Tibial nerve (tissue), 4 donors: ENCODE measurements around the gene PAK3. TPM values are rescaled to one million over a fixed set of nuclear protein-coding genes. Genes with fewer than 3 reads are reported as not detected.

Experiments
- DNase-seq, 2 donors: peaks; one replicate each; pipeline ENCODE4 v3.0.0-alpha.2; 2019; ENCODE audit warnings: low spot score in 2 of 2
- H3K27ac ChIP-seq, 4 donors: fragments of 200-600 bp; sonication (generic) in 3 of 4; one replicate each; pipeline ENCODE4 v1.5.1; 2017 to 2019; ENCODE audit warnings: mild to moderate bottlenecking in 1 of 4
- H3K27me3 ChIP-seq, 2 donors: fragments of 200-600 bp; sonication (generic) in 1 of 2; one replicate each; pipeline versions ENCODE4 v1.5.1 to v1.6.0; 2017 to 2019
- H3K36me3 ChIP-seq, 3 donors: fragments of 200-600 bp; sonication (generic); one replicate each; pipeline ENCODE4 v1.5.1; 2018 to 2019
- H3K4me1 ChIP-seq, 4 donors: fragments of 200-600 bp; sonication (generic) in 3 of 4; one replicate each; pipeline ENCODE4 v1.5.1; 2017 to 2019
- H3K4me3 ChIP-seq, 4 donors: fragments of 200-600 bp; sonication (generic) in 3 of 4; one replicate each; pipeline ENCODE4 v1.5.1; 2017 to 2019; ENCODE audit warnings: mild to moderate bottlenecking in 1 of 4, moderate library complexity in 1 of 4
- H3K9me3 ChIP-seq, 4 donors: fragments of 200-600 bp; sonication (generic) in 3 of 4; one replicate each; pipeline ENCODE4 v1.5.1; 2017 to 2019
- CTCF ChIP-seq, 5 experiments: fragments of 200-600 bp in 3 of 5; fragments of 450-650 bp in 2 of 5; sonication (generic) in 3 of 5; IDR thresholded peaks; one replicate each; pipeline ENCODE4 v1.5.1; 2016 to 2019; ENCODE audit warnings: antibody characterized with exemption in 5 of 5, mild to moderate bottlenecking in 3 of 5, moderate library complexity in 2 of 5
- EP300 ChIP-seq, 2 donors: sonication (generic); formaldehyde crosslinking; IDR thresholded peaks; one replicate each; pipeline ENCODE4 v1.6.1; 2017; ENCODE audit warnings: antibody characterized with exemption in 2 of 2, mild to moderate bottlenecking in 1 of 2
- POLR2A ChIP-seq, 2 donors: fragments of 450-650 bp; IDR thresholded peaks; one replicate each; pipeline ENCODE4 v1.6.1; 2017; ENCODE audit warnings: antibody characterized with exemption in 2 of 2, mild to moderate bottlenecking in 2 of 2, moderate library complexity in 2 of 2
- WGBS, 2 donors: methylation state at CpG; one replicate each; pipeline ENCODE4 v1.1.5; 2018; 5-methylcytosine and 5-hydroxymethylcytosine counted together
- total RNA-seq, 4 donors: library from RNA; depleted of rRNA; stranded (reverse); fragments of >200 nt; gene quantifications; one replicate each; pipeline ENCODE4 v1.1.0, GENCODE V29; 2016

The PAK3 gene
- total RNA-seq, 4 donors from 2014 or later: 24.9 to 43.0 (median 27.7) TPM

- no peaks in the 10 kb centered on the region for H3K36me3 ChIP-seq
- TF ChIP-seq EP300 (IDR thresholded peaks at IDR 0.05): no peak
- TF ChIP-seq POLR2A (IDR thresholded peaks at IDR 0.05): no peak
- no peak for TF ChIP-seq CTCF (IDR thresholded peaks at IDR 0.05)
- no peak for DNase-seq
- H3K27me3 ChIP-seq: peaks cover 0 to 17% of the 10 kb centered on the region in 2 donors
- no peaks in the 10 kb centered on the region for H3K4me1 ChIP-seq
- H3K27ac ChIP-seq: no peak overlapping the region
- 75 to 79% methylated on average over 2 of the region's 2 CpGs for WGBS, 2 donors
- H3K4me3 ChIP-seq: no peak overlapping the region
- no peaks in the 10 kb centered on the region for H3K9me3 ChIP-seq
Measured at GRCh38 chrX:111169141-111169540, 73.2 kb downstream of the PAK3 start.

DNA sequence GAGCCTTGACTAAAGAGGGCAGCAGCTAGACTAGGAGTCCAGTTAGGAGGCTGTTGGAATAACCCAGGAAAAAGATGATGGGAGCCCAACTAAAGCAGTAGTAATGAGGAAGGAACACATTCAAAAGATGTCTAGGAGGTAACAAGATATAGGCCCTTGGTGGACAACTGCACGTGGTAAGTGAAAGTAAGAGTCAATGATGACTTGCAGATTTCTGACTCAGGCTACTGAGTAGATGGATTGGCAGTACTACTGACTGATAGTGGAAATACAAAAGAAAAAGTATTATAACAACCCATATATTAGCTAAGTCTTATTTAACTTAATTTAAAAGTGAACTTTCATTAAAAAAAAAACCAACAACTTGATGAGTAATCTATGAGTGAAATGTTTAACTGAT, 74.0 kb downstream of the PAK3 start:
- Histone ChIP-seq H3K27ac (no peak overlapping the region), H3K27me3 (peaks cover 0 to 19% of the 10 kb centered on the region in 2 donors), H3K4me1 (no peaks in the 10 kb centered on the region), H3K36me3 (no peaks in the 10 kb centered on the region), H3K9me3 (no peaks in the 10 kb centered on the region), H3K4me3 (no peak overlapping the region)
- 35 to 63% methylated on average over 1 of the region's 1 CpG for WGBS, 2 donors
- DNase-seq: no peak
- TF ChIP-seq EP300 (IDR thresholded peaks at IDR 0.05) (no peak), CTCF (IDR thresholded peaks at IDR 0.05) (no peak), POLR2A (IDR thresholded peaks at IDR 0.05) (no peak)

DNA sequence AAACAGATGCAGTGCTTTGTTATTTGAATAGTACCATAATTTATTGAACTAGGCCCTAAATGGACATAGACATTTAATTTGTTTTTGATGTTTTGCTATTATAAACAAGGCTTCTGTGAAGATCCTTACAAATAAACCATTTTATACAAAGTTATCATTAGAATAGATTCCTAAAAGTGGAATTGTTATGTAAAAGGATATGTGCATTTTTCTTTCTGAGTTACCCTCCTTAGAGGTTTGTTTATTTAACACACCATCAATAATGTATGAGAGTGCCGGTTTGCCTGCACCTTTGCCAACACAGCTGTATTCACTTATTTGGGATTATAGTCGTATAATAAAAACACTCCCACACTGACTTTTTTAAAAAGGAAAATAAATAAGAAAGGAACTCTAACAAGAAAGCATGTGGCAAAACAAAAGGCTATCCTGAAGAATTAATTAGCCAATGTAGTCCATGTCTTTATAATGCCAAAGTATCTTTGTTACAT, 84.8 kb downstream of the PAK3 start:
- H3K27me3 ChIP-seq: peaks cover 0 to 24% of the 10 kb centered on the region in 2 donors
- H3K4me3 ChIP-seq: no peak overlapping the region
- DNase-seq: no peak
- H3K36me3 ChIP-seq: no peaks in the 10 kb centered on the region
- H3K27ac ChIP-seq: no peak overlapping the region
- 42 to 58% methylated on average over 2 of the region's 2 CpGs for WGBS, 2 donors
- H3K4me1 ChIP-seq: no peaks in the 10 kb centered on the region
- H3K9me3 ChIP-seq: no peaks in the 10 kb centered on the region
- TF ChIP-seq CTCF (IDR thresholded peaks at IDR 0.05): no peak

- no peak for DNase-seq
- Histone ChIP-seq H3K4me1 (no peaks in the 10 kb centered on the region), H3K36me3 (no peaks in the 10 kb centered on the region), H3K27ac (no peak overlapping the region), H3K27me3 (peaks cover 0 to 26% of the 10 kb centered on the region in 2 donors), H3K4me3 (no peak overlapping the region), H3K9me3 (no peaks in the 10 kb centered on the region)
- 23 to 24% methylated on average over 2 to 3 of the region's 3 CpGs for WGBS, 2 donors
- TF ChIP-seq EP300 (IDR thresholded peaks at IDR 0.05) (no peak), POLR2A (IDR thresholded peaks at IDR 0.05) (no peak), CTCF (IDR thresholded peaks at IDR 0.05) (no peak)
Measured at GRCh38 chrX:111181951-111182350, 86.0 kb downstream of the PAK3 start.

- no peaks in the 10 kb centered on the region for H3K9me3 ChIP-seq
- peaks cover 0 to 26% of the 10 kb centered on the region in 2 donors for H3K27me3 ChIP-seq
- no peaks in the 10 kb centered on the region for H3K36me3 ChIP-seq
- no peak overlapping the region for H3K27ac ChIP-seq
- no peak for DNase-seq
- no peaks in the 10 kb centered on the region for H3K4me1 ChIP-seq
- TF ChIP-seq CTCF (IDR thresholded peaks at IDR 0.05): no peak
- no peak for TF ChIP-seq EP300 (IDR thresholded peaks at IDR 0.05)
- no peak for TF ChIP-seq POLR2A (IDR thresholded peaks at IDR 0.05)
- H3K4me3 ChIP-seq: no peak overlapping the region
Measured at GRCh38 chrX:111182997-111183396, 87.0 kb downstream of the PAK3 start.
